Fibroblast of skin of right biceps (primary cell): Measurements from ENCODE around the gene PTPN20.

ENCODE experiments used
- DNase-seq: peaks from one replicate; pipeline ENCODE4 v3.0.0-alpha.2; 2013

Gene PTPN20

DNA sequence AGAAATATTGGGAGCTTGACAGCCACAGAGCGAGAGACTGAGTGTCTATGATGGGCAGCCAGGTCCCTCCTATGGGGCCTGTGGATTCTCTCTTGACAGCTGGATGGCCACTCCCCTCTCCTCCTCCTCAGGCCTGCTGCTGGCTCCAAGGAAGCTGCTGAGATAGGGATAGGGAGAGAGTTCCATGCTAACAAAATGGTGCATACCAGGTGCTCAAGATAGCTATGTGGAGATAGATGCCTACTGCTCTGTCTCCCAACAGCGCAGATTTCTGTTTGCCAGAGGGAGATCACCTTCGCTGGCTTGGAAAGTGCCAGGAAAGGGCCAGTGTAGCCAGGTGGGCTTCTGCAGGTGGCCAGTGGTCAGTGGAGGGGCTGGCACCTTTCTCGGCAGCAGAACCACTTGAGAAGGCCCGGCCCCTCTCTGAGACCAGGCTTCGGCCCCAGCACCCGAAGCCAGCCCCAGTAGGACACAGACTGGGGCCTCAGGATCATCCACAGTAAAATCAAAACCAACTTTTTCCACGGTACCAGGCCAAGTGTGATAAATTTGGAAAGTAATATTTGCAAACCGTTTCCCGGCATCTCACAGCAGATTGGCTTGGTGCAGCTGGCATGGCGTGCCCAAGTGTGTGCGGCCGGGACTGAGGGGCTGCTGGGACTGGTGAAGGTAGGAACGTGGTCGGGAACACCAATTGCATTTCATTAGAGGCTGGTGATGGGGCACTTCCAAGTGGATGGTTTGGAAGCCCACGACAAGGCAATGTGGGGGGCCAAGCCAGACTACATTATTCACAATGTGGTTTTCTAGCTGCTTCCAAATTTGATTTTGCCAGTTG lies 139.6 kb downstream of the PTPN20 start:
- DNase-seq = no peak

DNA sequence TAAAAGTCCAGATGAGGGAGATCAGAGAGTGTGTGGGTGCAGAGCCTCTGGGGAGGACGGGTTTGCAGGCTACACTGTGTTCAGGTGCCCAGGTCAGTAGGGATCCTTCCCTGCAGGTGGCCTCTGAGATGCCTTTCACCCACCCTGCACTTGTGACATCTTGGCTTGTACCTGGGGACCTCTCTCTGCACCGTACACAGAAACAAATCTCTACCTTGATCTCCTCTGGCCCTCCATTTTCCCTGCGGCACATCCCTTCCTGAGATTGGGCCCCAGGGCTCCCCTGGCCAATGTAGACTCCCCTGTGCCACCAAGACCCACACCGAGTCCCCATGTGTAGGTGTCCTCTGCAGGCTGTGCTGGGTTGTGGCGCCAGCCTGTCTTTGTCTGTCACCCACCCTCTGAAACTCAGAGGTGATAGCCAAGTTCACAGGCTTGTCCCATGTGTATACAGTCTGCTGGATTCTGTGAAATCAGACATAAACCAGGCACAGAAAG lies 140.6 kb downstream of the PTPN20 start:
- DNase-seq = no peak
